ENCODE results near the gene STRIT1.

Gene STRIT1

GRCh38 chr3:155293516-155293915 lies at the start of gene STRIT1:
Gene STRIT1 (minus strand): TSS chr3:155293683.
- Histone ChIP-seq H3K4me3 (ENCODE audit: low read length) (peak within 1 kb of the TSS; percentile 21), H3K27ac (ENCODE audit: low read length) (no peak within 1 kb of the TSS), H3K27me3 (ENCODE audit: control insufficient read depth, insufficient read depth, low read length) (no peaks in the 10 kb centered on the region), H3K9me3 (ENCODE audit: control insufficient read depth, low read depth, low read length) (peaks cover 18% of the 10 kb centered on the region), H3K36me3 (ENCODE audit: control insufficient read depth, low read depth, low read length) (no peaks in the 10 kb centered on the region), H3K9ac (ENCODE audit: low read length) (no peak within 1 kb of the TSS), H3K4me1 (ENCODE audit: control insufficient read depth, low read depth, low read length) (peaks cover 10% of the 10 kb centered on the region)

- H3K4me1 ChIP-seq (ENCODE audit: control insufficient read depth, low read depth, low read length), result peaks cover 11% of the 10 kb centered on the region
- no peaks in the 10 kb centered on the region for H3K36me3 ChIP-seq (ENCODE audit: control insufficient read depth, low read depth, low read length)
- no peaks in the 10 kb centered on the region for H3K27me3 ChIP-seq (ENCODE audit: control insufficient read depth, insufficient read depth, low read length)
- H3K27ac ChIP-seq (ENCODE audit: low read length), result no peak overlapping the region
- no peak overlapping the region for H3K9ac ChIP-seq (ENCODE audit: low read length)
- H3K4me3 ChIP-seq (ENCODE audit: low read length), result no peak overlapping the region
- H3K9me3 ChIP-seq (ENCODE audit: control insufficient read depth, low read depth, low read length), result no peaks in the 10 kb centered on the region
Observed at GRCh38 chr3:155342344-155342743, 48.9 kb upstream of the STRIT1 start.

GRCh38 chr3:155339052-155339451 lies 45.6 kb upstream of the STRIT1 start:
- H3K4me3 ChIP-seq (ENCODE audit: low read length), result no peak overlapping the region
- no peaks in the 10 kb centered on the region for H3K27me3 ChIP-seq (ENCODE audit: control insufficient read depth, insufficient read depth, low read length)
- H3K27ac ChIP-seq (ENCODE audit: low read length), result no peak overlapping the region
- no peaks in the 10 kb centered on the region for H3K36me3 ChIP-seq (ENCODE audit: control insufficient read depth, low read depth, low read length)
- no peak overlapping the region for H3K9ac ChIP-seq (ENCODE audit: low read length)
- no peaks in the 10 kb centered on the region for H3K9me3 ChIP-seq (ENCODE audit: control insufficient read depth, low read depth, low read length)
- H3K4me1 ChIP-seq (ENCODE audit: control insufficient read depth, low read depth, low read length), result peaks cover 11% of the 10 kb centered on the region

GRCh38 chr3:155335724-155336354 lies 42.4 kb upstream of the STRIT1 start:
- no peaks in the 10 kb centered on the region for H3K4me1 ChIP-seq (ENCODE audit: control insufficient read depth, low read depth, low read length)
- H3K27ac ChIP-seq (ENCODE audit: low read length), result no peak overlapping the region
- H3K9ac ChIP-seq (ENCODE audit: low read length), result no peak overlapping the region

GRCh38 chr3:155334914-155335723 lies 41.6 kb upstream of the STRIT1 start:
- Histone ChIP-seq H3K36me3 (ENCODE audit: control insufficient read depth, low read depth, low read length) (no peaks in the 10 kb centered on the region), H3K9ac (ENCODE audit: low read length) (no peak overlapping the region), H3K4me3 (ENCODE audit: low read length) (no peak overlapping the region), H3K27me3 (ENCODE audit: control insufficient read depth, insufficient read depth, low read length) (no peaks in the 10 kb centered on the region), H3K27ac (ENCODE audit: low read length) (no peak overlapping the region), H3K4me1 (ENCODE audit: control insufficient read depth, low read depth, low read length) (no peaks in the 10 kb centered on the region), H3K9me3 (ENCODE audit: control insufficient read depth, low read depth, low read length) (no peaks in the 10 kb centered on the region)

More at GRCh38 chr3:155335724-155336354, 42.4 kb upstream of the STRIT1 start:
- Histone ChIP-seq H3K36me3 (ENCODE audit: control insufficient read depth, low read depth, low read length) (no peaks in the 10 kb centered on the region), H3K9me3 (ENCODE audit: control insufficient read depth, low read depth, low read length) (no peaks in the 10 kb centered on the region), H3K27me3 (ENCODE audit: control insufficient read depth, insufficient read depth, low read length) (no peaks in the 10 kb centered on the region), H3K4me3 (ENCODE audit: low read length) (no peak overlapping the region)

GRCh38 chr3:155334215-155334913 lies 40.9 kb upstream of the STRIT1 start:
- H3K27me3 ChIP-seq (ENCODE audit: control insufficient read depth, insufficient read depth, low read length), result no peaks in the 10 kb centered on the region
- H3K27ac ChIP-seq (ENCODE audit: low read length), result no peak overlapping the region
- no peak overlapping the region for H3K4me3 ChIP-seq (ENCODE audit: low read length)
- no peaks in the 10 kb centered on the region for H3K9me3 ChIP-seq (ENCODE audit: control insufficient read depth, low read depth, low read length)
- no peak overlapping the region for H3K9ac ChIP-seq (ENCODE audit: low read length)
- no peaks in the 10 kb centered on the region for H3K4me1 ChIP-seq (ENCODE audit: control insufficient read depth, low read depth, low read length)
- no peaks in the 10 kb centered on the region for H3K36me3 ChIP-seq (ENCODE audit: control insufficient read depth, low read depth, low read length)

GRCh38 chr3:155332716-155333115 lies 39.2 kb upstream of the STRIT1 start:
- H3K36me3 ChIP-seq (ENCODE audit: control insufficient read depth, low read depth, low read length), result no peaks in the 10 kb centered on the region
- H3K9ac ChIP-seq (ENCODE audit: low read length), result no peak overlapping the region
- H3K4me3 ChIP-seq (ENCODE audit: low read length), result no peak overlapping the region
- no peak overlapping the region for H3K27ac ChIP-seq (ENCODE audit: low read length)
- H3K27me3 ChIP-seq (ENCODE audit: control insufficient read depth, insufficient read depth, low read length), result no peaks in the 10 kb centered on the region
- H3K9me3 ChIP-seq (ENCODE audit: control insufficient read depth, low read depth, low read length), result no peaks in the 10 kb centered on the region
- H3K4me1 ChIP-seq (ENCODE audit: control insufficient read depth, low read depth, low read length), result no peaks in the 10 kb centered on the region

- H3K4me1 ChIP-seq (ENCODE audit: control insufficient read depth, low read depth, low read length), result no peaks in the 10 kb centered on the region
Observed at GRCh38 chr3:155331078-155331477, 37.6 kb upstream of the STRIT1 start.

GRCh38 chr3:155330370-155330769 lies 36.9 kb upstream of the STRIT1 start:
- no peak overlapping the region for H3K9ac ChIP-seq (ENCODE audit: low read length)
- no peak overlapping the region for H3K4me3 ChIP-seq (ENCODE audit: low read length)
- H3K27ac ChIP-seq (ENCODE audit: low read length), result no peak overlapping the region
- H3K27me3 ChIP-seq (ENCODE audit: control insufficient read depth, insufficient read depth, low read length), result no peaks in the 10 kb centered on the region
- H3K4me1 ChIP-seq (ENCODE audit: control insufficient read depth, low read depth, low read length), result no peaks in the 10 kb centered on the region
- H3K9me3 ChIP-seq (ENCODE audit: control insufficient read depth, low read depth, low read length), result no peaks in the 10 kb centered on the region
- no peaks in the 10 kb centered on the region for H3K36me3 ChIP-seq (ENCODE audit: control insufficient read depth, low read depth, low read length)

More at GRCh38 chr3:155331078-155331477, 37.6 kb upstream of the STRIT1 start:
- no peak overlapping the region for H3K9ac ChIP-seq (ENCODE audit: low read length)
- no peaks in the 10 kb centered on the region for H3K27me3 ChIP-seq (ENCODE audit: control insufficient read depth, insufficient read depth, low read length)
- H3K36me3 ChIP-seq (ENCODE audit: control insufficient read depth, low read depth, low read length), result no peaks in the 10 kb centered on the region
- H3K9me3 ChIP-seq (ENCODE audit: control insufficient read depth, low read depth, low read length), result no peaks in the 10 kb centered on the region
- H3K27ac ChIP-seq (ENCODE audit: low read length), result no peak overlapping the region
- no peak overlapping the region for H3K4me3 ChIP-seq (ENCODE audit: low read length)

- no peaks in the 10 kb centered on the region for H3K27me3 ChIP-seq (ENCODE audit: control insufficient read depth, insufficient read depth, low read length)
- no peak overlapping the region for H3K4me3 ChIP-seq (ENCODE audit: low read length)
- H3K4me1 ChIP-seq (ENCODE audit: control insufficient read depth, low read depth, low read length), result no peaks in the 10 kb centered on the region
- H3K36me3 ChIP-seq (ENCODE audit: control insufficient read depth, low read depth, low read length), result no peaks in the 10 kb centered on the region
- no peaks in the 10 kb centered on the region for H3K9me3 ChIP-seq (ENCODE audit: control insufficient read depth, low read depth, low read length)
- no peak overlapping the region for H3K9ac ChIP-seq (ENCODE audit: low read length)
- H3K27ac ChIP-seq (ENCODE audit: low read length), result no peak overlapping the region
Observed at GRCh38 chr3:155329513-155330048, 36.1 kb upstream of the STRIT1 start.

- no peaks in the 10 kb centered on the region for H3K9me3 ChIP-seq (ENCODE audit: control insufficient read depth, low read depth, low read length)
- no peaks in the 10 kb centered on the region for H3K4me1 ChIP-seq (ENCODE audit: control insufficient read depth, low read depth, low read length)
- H3K4me3 ChIP-seq (ENCODE audit: low read length), result no peak overlapping the region
- no peaks in the 10 kb centered on the region for H3K36me3 ChIP-seq (ENCODE audit: control insufficient read depth, low read depth, low read length)
- H3K27ac ChIP-seq (ENCODE audit: low read length), result no peak overlapping the region
- no peak overlapping the region for H3K9ac ChIP-seq (ENCODE audit: low read length)
- H3K27me3 ChIP-seq (ENCODE audit: control insufficient read depth, insufficient read depth, low read length), result no peaks in the 10 kb centered on the region
Observed at GRCh38 chr3:155327871-155328270, 34.4 kb upstream of the STRIT1 start.

Data from iPS-18a (cell line).